Psoas muscle (tissue), 8 donors: ENCODE results near the gene MRPS2. TPM values are rescaled to one million over a fixed set of nuclear protein-coding genes. Genes with fewer than 3 reads are reported as not detected.
"Not testable (repeated sequence)": the region's sequence is repeated elsewhere in the genome, so short reads cannot be mapped to it uniquely, and the experiment has no call there.

Experiments
- ATAC-seq, 4 donors: fragments of 200-7000 bp; cut with Tn5 transposase; one replicate each; pipeline ENCODE4 v1.9.1; 2020; ENCODE audit warnings: moderate library complexity in 3 of 4, mild to moderate bottlenecking in 2 of 4
- DNase-seq, 2 donors: peaks; one replicate each; pipeline ENCODE4 v3.0.0-alpha.2; 2020
- H3K27ac ChIP-seq: fragments of 200-600 bp; one replicate; pipeline ENCODE4 v1.8.0; 2022
- H3K27me3 ChIP-seq, 3 donors: fragments of 200-600 bp in 1 of 3; one replicate each; pipeline versions ENCODE4 v1.6.1 to v1.8.0; 2013 to 2022; ENCODE audit warnings: low read length in 2 of 3, mild to moderate bottlenecking in 2 of 3, moderate library complexity in 1 of 3; ENCODE audit not compliant: insufficient read depth in 3 of 3
- H3K36me3 ChIP-seq, 2 donors: fragments of 200-600 bp in 1 of 2; one replicate each; pipeline versions ENCODE4 v1.6.1 to v1.8.0; 2013 to 2022; ENCODE audit warnings: low read depth in 1 of 2, mild to moderate bottlenecking in 1 of 2, moderate library complexity in 1 of 2; ENCODE audit not compliant: insufficient read depth in 1 of 2
- H3K4me1 ChIP-seq: fragments of 200-600 bp; one replicate; pipeline ENCODE4 v1.8.0; 2022
- H3K4me3 ChIP-seq: fragments of 200-600 bp; one replicate; pipeline ENCODE4 v1.8.0; 2022; ENCODE audit warnings: mild to moderate bottlenecking
- H3K9me3 ChIP-seq: fragments of 200-600 bp; one replicate; pipeline ENCODE4 v1.8.0; 2022
- WGBS, 3 donors: extraction: QIAGEN DNeasy Blood & Tissue Kit; methylation state at CpG; one replicate each; pipeline versions ENCODE4 v1.1.6 to v1.1.7; 2013; 5-methylcytosine and 5-hydroxymethylcytosine counted together
- intact Hi-C, 2 donors: fragments of 100-400 bp; cut with DNase I; formaldehyde crosslinking; loops; one replicate each; pipeline versions ENCODE4 v1.11.0 to v1.14.2; 2022
- polyA plus RNA-seq, 3 donors: library from polyadenylated mRNA; stranded (reverse); fragments of 200-250 nt; gene quantifications; one replicate each; pipeline ENCODE4 v1.2.3, GENCODE V29; 2013
- total RNA-seq, 4 donors: library from RNA; stranded (reverse); fragmentation: NEBNext Ultra II Directional in 2 of 4; extraction: Animal tissue kit (Norgen Biotek cat#: 25700) in 2 of 4; gene quantifications; one replicate each; pipeline versions ENCODE4 v1.2.1 to v1.2.4, GENCODE V29; 2021 to 2023
- TF ChIP-seq, protein P1 (sequence below): fragments of 200-600 bp; IDR thresholded peaks from one replicate; pipeline ENCODE4 v1.8.0; 2022; ENCODE audit warnings: antibody characterized with exemption
- donor health status: healthy with polysubstance abuse.
- donor health status: DM: no; HTN: no; CAD: no; lungs with moderate emphysema.
- donor health status: Bipolar disorder and iron deficiency.
- donor health status: healthy.
- donor health status: DM: yes; HTN: yes; CAD: no.
- donor health status: DM: no; HTN: no; CAD: no.
- donor health status: DM: no; HTN: no; CAD: no.
- donor health status: DM: yes; HTN: yes; CAD: no.

MRPS2 gene
- total and polyA plus RNA-seq, 7 donors: 36.8 to 78.8 (median 47.1) TPM

DNA sequence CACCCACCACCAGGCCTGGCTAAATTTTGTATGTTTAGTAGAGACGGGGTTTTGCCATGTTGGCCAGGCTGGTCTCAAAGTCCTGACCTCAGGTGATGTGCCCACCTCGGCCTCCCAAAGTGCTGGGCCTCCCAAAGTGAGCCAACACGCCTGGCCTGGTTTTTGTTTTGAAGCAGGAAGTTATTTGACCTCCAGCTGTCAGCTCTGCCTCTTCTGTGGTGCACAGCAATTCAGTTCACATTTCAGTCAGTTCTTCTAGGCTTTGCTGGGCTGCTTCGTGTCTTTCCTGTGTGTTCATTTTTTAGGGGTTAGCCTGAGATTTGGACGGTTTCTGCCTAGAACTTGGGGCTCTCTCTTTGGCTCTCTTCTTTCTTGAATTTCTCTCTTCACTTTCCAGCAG is 29.7 kb downstream of the MRPS2 start:
- no peak for ATAC-seq
- DNase-seq: no peak
- 66 to 74% (median 71%) methylated on average over 5 of the region's 5 CpGs for WGBS, 3 donors
- peaks cover 0 to 41% (median 2%) of the 10 kb centered on the region in 3 donors for H3K27me3 ChIP-seq
- H3K9me3 ChIP-seq: no peaks in the 10 kb centered on the region
- H3K36me3 ChIP-seq: no peaks in the 10 kb centered on the region
- TF ChIP-seq, protein P1, sequence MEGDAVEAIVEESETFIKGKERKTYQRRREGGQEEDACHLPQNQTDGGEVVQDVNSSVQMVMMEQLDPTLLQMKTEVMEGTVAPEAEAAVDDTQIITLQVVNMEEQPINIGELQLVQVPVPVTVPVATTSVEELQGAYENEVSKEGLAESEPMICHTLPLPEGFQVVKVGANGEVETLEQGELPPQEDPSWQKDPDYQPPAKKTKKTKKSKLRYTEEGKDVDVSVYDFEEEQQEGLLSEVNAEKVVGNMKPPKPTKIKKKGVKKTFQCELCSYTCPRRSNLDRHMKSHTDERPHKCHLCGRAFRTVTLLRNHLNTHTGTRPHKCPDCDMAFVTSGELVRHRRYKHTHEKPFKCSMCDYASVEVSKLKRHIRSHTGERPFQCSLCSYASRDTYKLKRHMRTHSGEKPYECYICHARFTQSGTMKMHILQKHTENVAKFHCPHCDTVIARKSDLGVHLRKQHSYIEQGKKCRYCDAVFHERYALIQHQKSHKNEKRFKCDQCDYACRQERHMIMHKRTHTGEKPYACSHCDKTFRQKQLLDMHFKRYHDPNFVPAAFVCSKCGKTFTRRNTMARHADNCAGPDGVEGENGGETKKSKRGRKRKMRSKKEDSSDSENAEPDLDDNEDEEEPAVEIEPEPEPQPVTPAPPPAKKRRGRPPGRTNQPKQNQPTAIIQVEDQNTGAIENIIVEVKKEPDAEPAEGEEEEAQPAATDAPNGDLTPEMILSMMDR: no peak
- H3K4me1 ChIP-seq: no peaks in the 10 kb centered on the region
- no peak overlapping the region for H3K27ac ChIP-seq
- intact Hi-C loops: no loop called here
- no peak overlapping the region for H3K4me3 ChIP-seq

DNA sequence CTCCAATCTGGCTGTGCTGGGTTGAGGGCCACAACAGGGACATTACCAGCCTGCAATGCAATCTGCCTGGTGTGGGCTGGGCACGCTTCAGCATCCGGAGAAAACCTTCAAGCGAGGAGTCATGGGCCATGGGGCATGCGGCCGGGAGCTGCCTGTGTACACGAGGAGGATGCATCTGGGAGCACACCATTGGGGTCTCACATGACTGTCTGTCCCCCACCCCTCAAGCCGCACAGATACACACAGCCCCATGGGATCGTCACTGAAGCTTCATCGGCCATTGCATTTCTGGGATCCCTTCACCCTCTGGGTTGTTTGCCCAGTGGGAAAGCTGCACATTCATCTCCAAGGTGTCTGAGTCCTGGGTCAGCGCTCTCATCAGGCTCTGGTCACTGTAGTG is 30.6 kb downstream of the MRPS2 start:
- Histone ChIP-seq H3K9me3 (no peaks in the 10 kb centered on the region), H3K4me3 (no peak overlapping the region), H3K27ac (no peak overlapping the region), H3K4me1 (no peaks in the 10 kb centered on the region), H3K36me3 (no peaks in the 10 kb centered on the region), H3K27me3 (peaks cover 0 to 37% (median 2%) of the 10 kb centered on the region in 3 donors)
- DNase-seq (no peak), ATAC-seq (no peak)
- 89 to 93% (median 90%) methylated on average over 10 of the region's 10 CpGs for WGBS, 3 donors
- TF ChIP-seq, protein P1: no peak
- intact Hi-C loops: no loop called here

DNA sequence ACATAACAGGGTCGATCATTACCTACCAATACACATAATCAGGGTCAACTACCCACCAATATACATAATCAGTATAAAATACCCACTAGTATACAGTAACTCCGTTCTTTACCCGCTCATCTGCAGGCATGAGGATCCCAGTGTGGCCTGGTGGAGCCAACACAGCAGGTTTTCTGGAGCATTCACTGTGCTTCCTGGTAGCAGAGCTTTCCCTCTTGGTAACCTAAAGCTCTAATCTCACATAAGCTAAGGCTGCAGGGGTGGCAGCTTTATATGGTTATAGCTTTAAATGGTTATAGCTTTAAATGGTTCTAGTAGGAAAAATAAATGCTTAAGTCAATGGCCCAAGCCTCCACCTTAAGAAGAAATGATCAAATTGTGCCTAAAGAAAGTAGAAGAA is 32.6 kb downstream of the MRPS2 start:
- H3K27me3 ChIP-seq: peaks cover 0 to 46% (median 2%) of the 10 kb centered on the region in 3 donors

DNA sequence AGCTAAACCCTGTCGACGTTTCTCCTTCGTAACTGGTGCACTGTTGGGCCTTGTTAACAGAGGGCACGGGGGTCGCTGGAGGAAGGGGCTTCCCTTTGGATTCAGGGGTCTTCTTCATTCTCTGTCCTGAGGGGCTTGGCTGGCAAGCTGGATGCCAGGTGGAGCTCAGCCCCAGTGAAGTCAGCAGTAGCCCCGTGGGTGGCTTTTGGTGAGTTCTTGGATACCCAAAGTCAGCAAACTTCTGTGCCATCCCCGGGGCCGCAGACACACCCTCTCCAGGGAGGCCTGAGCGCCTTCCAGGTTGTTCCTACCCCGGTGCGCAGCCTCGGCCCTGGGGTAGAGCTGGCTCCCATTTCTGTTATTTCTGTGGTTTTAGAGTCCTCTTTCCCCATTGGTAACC is 33.2 kb downstream of the MRPS2 start:
- intact Hi-C loops: no loop called here
- whole genome bisulfite sequencing, 3 donors: 83 to 87% (median 86%) methylated on average over 12 of the region's 12 CpGs
- H3K4me1 ChIP-seq: no peaks in the 10 kb centered on the region
- no peak for ATAC-seq
- H3K27me3 ChIP-seq: peaks cover 0 to 47% (median 2%) of the 10 kb centered on the region in 3 donors
- no peaks in the 10 kb centered on the region for H3K9me3 ChIP-seq
- DNase-seq: no peak
- H3K27ac ChIP-seq: no peak overlapping the region
- TF ChIP-seq, protein P1: no peak
- H3K36me3 ChIP-seq: no peaks in the 10 kb centered on the region
- no peak overlapping the region for H3K4me3 ChIP-seq

More for the DNA sequence above, 32.6 kb downstream of the MRPS2 start:
- H3K27ac ChIP-seq: no peak overlapping the region
- no peak for DNase-seq
- TF ChIP-seq, protein P1: no peak
- no peak overlapping the region for H3K4me3 ChIP-seq
- intact Hi-C loops: no loop called here
- H3K9me3 ChIP-seq: no peaks in the 10 kb centered on the region
- H3K4me1 ChIP-seq: no peaks in the 10 kb centered on the region
- WGBS, 3 donors: 83 to 92% (median 86%) methylated on average over 3 of the region's 3 CpGs
- no peak for ATAC-seq
- no peaks in the 10 kb centered on the region for H3K36me3 ChIP-seq

DNA sequence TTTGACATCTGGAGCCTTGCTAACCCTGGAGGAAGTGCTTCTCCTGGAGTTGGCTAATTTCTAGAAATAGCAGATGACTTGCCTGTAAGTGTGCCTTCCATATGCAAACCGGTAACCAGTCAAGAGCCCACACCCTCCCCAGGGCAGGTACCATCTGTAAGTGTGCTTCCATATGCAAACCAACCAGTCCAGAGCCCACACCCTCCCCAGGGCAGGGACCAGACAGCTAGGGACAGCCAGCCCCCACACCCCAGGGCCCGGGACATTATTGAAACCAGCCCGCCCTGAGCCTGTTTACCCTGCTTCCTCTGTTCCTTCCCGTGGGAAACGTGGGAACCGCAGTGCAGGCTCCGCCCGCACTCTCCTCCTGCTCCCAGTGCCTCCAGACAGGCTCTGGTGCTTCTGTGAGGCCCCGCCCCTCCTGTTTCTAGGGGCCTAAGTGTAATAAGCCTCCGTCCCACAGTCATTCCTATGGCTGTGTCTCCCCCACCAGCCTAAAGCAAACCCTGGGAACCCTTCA is 33.8 kb downstream of the MRPS2 start:
- 20 to 25% (median 23%) methylated on average over 9 to 10 of the region's 10 CpGs for WGBS, 3 donors
- intact Hi-C loops, DNase-seq, H3K27ac ChIP-seq, ATAC-seq, H3K9me3 ChIP-seq, H3K36me3 ChIP-seq, H3K4me1 ChIP-seq, H3K4me3 ChIP-seq: not testable (repeated sequence)
- H3K27me3 ChIP-seq: peaks cover 0 to 45% (median 2%) of the 10 kb centered on the region in 3 donors

DNA sequence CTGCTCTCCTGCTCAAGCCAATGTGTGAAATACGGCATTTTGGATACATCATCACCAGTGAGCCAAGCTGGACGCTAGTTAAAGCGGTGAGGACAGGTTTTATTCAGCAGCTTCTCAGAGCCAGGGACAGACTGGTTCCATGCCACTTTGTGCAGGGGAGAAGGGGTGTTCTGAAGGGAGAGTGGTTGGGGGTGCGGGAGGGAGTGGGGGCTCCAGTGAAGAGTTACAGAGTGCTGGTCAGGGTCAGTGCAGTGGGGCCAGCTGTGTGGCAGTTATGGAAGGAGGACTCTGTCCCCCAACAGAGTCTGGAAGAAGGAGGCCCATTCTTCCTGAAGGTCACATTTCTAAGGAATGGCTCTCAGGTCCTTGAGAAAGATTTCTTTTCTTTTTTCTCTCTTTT is 34.3 kb downstream of the MRPS2 start:
- H3K4me3 ChIP-seq, intact Hi-C loops, ATAC-seq, H3K36me3 ChIP-seq, DNase-seq, H3K27ac ChIP-seq, H3K9me3 ChIP-seq, H3K4me1 ChIP-seq: not testable (repeated sequence)
- peaks cover 0 to 39% (median 2%) of the 10 kb centered on the region in 3 donors for H3K27me3 ChIP-seq
- 49 to 61% (median 60%) methylated on average over 4 of the region's 4 CpGs for WGBS, 3 donors

DNA sequence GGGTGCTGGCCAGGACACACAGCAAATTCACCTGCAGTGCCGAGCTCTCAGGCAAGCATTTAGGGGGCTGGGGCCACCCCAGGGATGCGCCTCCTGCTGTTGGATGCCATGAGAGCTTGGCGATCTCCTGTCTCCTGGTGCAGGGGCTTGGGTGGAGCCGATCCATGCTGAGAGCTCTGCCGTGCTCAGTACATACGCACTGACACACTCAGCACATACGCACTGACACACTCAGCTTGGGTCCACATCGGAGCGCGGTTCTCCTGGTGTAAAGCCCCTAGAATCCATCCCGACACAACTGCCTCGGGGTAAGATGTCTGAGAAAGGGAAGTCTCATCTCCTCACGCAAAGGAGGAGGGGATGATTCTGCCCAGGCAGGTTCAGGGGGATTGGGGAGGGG is 35.1 kb downstream of the MRPS2 start:
- H3K36me3 ChIP-seq, H3K4me1 ChIP-seq, ATAC-seq, H3K27ac ChIP-seq, H3K4me3 ChIP-seq, intact Hi-C loops, DNase-seq, H3K9me3 ChIP-seq: not testable (repeated sequence)
- peaks cover 0 to 34% (median 0%) of the 10 kb centered on the region in 3 donors for H3K27me3 ChIP-seq
- WGBS, 3 donors: 76 to 83% (median 82%) methylated on average over 12 to 13 of the region's 13 CpGs
